Measurements from ENCODE around the gene C15orf61.

C15orf61 gene

GRCh38 chr15:67558502-67558901 lies 37.6 kb downstream of the C15orf61 start:
- no peak for DNase-seq (ENCODE audit: low spot score)
- TF ChIP-seq, protein P1, sequence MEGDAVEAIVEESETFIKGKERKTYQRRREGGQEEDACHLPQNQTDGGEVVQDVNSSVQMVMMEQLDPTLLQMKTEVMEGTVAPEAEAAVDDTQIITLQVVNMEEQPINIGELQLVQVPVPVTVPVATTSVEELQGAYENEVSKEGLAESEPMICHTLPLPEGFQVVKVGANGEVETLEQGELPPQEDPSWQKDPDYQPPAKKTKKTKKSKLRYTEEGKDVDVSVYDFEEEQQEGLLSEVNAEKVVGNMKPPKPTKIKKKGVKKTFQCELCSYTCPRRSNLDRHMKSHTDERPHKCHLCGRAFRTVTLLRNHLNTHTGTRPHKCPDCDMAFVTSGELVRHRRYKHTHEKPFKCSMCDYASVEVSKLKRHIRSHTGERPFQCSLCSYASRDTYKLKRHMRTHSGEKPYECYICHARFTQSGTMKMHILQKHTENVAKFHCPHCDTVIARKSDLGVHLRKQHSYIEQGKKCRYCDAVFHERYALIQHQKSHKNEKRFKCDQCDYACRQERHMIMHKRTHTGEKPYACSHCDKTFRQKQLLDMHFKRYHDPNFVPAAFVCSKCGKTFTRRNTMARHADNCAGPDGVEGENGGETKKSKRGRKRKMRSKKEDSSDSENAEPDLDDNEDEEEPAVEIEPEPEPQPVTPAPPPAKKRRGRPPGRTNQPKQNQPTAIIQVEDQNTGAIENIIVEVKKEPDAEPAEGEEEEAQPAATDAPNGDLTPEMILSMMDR (IDR thresholded peaks at IDR 0.05), result no peak
- Histone ChIP-seq H3K27ac (no peak overlapping the region), H3K4me3 (no peak overlapping the region)

DNA sequence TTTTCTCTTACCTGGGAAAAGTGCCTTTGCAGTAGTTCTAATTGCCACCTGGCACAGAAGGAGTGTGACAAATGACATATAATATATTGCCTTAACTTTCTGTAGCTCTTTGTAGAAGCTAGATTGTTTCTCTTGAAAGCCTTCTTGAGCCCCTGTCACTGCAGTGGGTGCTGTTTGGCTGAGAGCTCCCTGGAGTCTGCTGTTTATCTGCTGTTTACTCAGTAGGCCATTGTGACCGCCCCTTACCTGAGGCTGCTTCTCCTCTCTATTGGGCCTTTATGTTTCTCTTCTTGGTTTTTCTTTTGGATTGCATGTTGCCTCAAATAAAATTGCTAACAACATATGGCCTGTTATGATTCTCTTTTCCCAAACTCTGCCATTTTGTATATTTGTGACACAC lies 38.2 kb downstream of the C15orf61 start:
- Histone ChIP-seq H3K27ac (no peak overlapping the region), H3K4me3 (no peak overlapping the region)
- TF ChIP-seq, protein P1 (IDR thresholded peaks at IDR 0.05), result no peak
- no peak for DNase-seq (ENCODE audit: low spot score)

DNA sequence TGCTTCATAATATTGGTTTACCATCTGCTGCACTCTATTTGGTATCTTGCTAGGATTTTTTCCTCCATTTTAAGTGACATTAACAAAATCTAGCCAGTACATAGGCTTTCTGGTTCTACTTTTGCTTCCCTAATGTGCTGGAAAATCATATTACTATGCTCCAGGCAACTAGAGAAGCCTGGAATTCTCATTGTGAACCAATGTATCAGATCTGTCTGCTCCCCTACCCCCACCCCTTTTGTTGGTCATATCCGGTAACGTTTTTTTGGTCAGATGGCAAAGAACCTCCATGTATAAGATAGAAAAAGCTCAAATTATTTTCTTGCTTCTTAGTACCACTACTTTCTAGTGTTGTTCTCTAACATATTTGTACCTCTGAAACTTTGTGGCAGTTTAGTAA lies 38.6 kb downstream of the C15orf61 start:
- TF ChIP-seq, protein P1 (IDR thresholded peaks at IDR 0.05), result no peak
- H3K27ac ChIP-seq, result no peak overlapping the region
- DNase-seq (ENCODE audit: low spot score), result no peak
- H3K4me3 ChIP-seq, result no peak overlapping the region

DNA sequence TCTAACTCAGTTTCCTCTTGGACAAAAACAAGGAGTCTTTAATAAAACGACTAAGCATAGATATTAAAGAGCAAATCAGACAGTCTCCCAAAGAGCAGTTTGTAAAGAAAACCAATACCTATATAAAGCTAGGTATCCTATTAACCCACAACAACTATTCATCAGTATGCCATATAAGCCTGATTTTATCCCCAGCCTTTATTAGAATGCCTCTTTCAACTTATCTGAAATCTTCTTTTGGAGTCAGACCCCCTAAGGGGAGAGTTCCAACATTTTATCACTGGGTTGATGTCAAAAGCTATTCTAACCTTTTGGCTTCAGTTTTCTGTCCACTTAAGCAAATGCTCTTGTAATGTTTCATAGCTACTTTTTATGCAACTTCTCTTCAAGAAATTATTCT lies 39.4 kb downstream of the C15orf61 start:
- TF ChIP-seq, protein P1 (IDR thresholded peaks at IDR 0.05), result no peak
- Histone ChIP-seq H3K27ac (no peak overlapping the region), H3K4me3 (no peak overlapping the region)
- no peak for DNase-seq (ENCODE audit: low spot score)

GRCh38 chr15:67563092-67563491 lies 42.2 kb downstream of the C15orf61 start:
- Histone ChIP-seq H3K27ac (no peak overlapping the region), H3K4me3 (no peak overlapping the region)
- DNase-seq (ENCODE audit: low spot score), result no peak
- TF ChIP-seq, protein P1 (IDR thresholded peaks at IDR 0.05), result no peak

GRCh38 chr15:67564021-67564967 lies 43.4 kb downstream of the C15orf61 start:
- TF ChIP-seq, protein P1 (IDR thresholded peaks at IDR 0.05), result no peak
- Histone ChIP-seq H3K4me3 (no peak overlapping the region), H3K27ac (no peak overlapping the region)
- DNase-seq (ENCODE audit: low spot score), result no peak

DNA sequence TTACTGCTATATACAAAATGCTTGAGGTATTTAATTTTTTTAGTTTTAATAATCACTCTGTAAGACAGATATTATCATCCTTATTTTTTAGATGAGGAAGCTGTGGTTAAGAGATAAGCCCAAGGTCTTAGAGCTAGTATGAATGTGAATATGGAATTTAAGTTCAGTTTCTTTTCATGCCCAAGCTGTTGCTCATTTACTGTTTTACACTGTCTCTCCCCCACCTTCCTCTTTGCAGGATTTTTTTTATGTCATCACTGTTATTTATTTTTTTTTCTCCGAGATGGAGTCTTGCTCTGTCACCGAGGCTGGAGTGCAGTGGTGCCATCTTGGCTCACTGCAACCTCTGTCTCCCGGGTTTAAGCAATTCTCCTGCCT lies 44.0 kb downstream of the C15orf61 start:
- no peak overlapping the region for H3K4me3 ChIP-seq
- no peak for DNase-seq (ENCODE audit: low spot score)
- TF ChIP-seq, protein P1 (IDR thresholded peaks at IDR 0.05), result no peak
- H3K27ac ChIP-seq, result no peak overlapping the region
